ENCODE measurements around the gene CD28. TPM values are rescaled to one million over a fixed set of nuclear protein-coding genes. Genes with fewer than 3 reads are reported as not detected.
A peak's percentile ranks its signal among the peaks of the same experiment; 100 is the strongest.

CD28 gene
- polyA plus RNA-seq (2013): 0.18 TPM

DNA sequence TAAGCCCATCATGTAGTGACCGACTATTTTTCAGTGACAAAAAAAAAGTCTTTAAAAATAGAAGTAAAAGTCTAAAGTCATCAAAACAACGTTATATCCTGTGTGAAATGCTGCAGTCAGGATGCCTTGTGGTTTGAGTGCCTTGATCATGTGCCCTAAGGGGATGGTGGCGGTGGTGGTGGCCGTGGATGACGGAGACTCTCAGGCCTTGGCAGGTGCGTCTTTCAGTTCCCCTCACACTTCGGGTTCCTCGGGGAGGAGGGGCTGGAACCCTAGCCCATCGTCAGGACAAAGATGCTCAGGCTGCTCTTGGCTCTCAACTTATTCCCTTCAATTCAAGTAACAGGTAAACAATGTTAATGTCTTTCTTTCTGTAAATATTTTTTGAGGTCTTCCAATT, at the start of gene CD28:
TSS of gene CD28 (plus strand) at position 237 of the 400 bp plus-strand sequence. CDS start at position 295, 58 bp downstream.
- DNase-seq: peak; percentile 56 to 90 (median 87)
- no peaks in the 10 kb centered on the region for H3K9me3 ChIP-seq (ENCODE audit: control extremely low read depth in 1 of 5, control insufficient read depth in 4 of 5, insufficient read depth in 2 of 5, low read depth in 1 of 5, low read length in 4 of 5)
- H3K27ac ChIP-seq (ENCODE audit: insufficient read depth in 1 of 2, low read depth in 1 of 2, low read length in 2 of 2, poor library complexity in 1 of 2, severe bottlenecking in 2 of 2): no peak within 1 kb of the TSS
- peaks cover 4 to 44% (median 10%) of the 10 kb centered on the region in 4 experiments for H3K4me1 ChIP-seq (ENCODE audit: control extremely low read depth in 1 of 4, control insufficient read depth in 4 of 4, insufficient read depth in 4 of 4, low read length in 3 of 4)
- no peaks in the 10 kb centered on the region for H3K27me3 ChIP-seq (replicated peaks in 2 of 5; ENCODE audit: control insufficient read depth in 4 of 5, insufficient read depth in 5 of 5, low read length in 4 of 5)
- 0% methylated on average over 7 of the region's 9 CpGs for WGBS (ENCODE audit: insufficient coverage)
- ChIA-PET CTCF (interaction anchor here (0.6 kb wide), 1 partner anchor 222 kb away, joined by 3 read pairs; no protein-coding TSS in a partner anchor), POLR2A (no interaction called here)
- H3K4me3 ChIP-seq (ENCODE audit: control insufficient read depth in 1 of 7, extremely low read depth in 1 of 7, insufficient read depth in 4 of 7, low read depth in 2 of 7, low read length in 6 of 7): peak within 1 kb of the TSS in 1 of 7 experiments; percentile 4
- no peaks in the 10 kb centered on the region for H3K36me3 ChIP-seq (ENCODE audit: control insufficient read depth in 4 of 4, insufficient read depth in 4 of 4, low read length in 3 of 4)

DNA sequence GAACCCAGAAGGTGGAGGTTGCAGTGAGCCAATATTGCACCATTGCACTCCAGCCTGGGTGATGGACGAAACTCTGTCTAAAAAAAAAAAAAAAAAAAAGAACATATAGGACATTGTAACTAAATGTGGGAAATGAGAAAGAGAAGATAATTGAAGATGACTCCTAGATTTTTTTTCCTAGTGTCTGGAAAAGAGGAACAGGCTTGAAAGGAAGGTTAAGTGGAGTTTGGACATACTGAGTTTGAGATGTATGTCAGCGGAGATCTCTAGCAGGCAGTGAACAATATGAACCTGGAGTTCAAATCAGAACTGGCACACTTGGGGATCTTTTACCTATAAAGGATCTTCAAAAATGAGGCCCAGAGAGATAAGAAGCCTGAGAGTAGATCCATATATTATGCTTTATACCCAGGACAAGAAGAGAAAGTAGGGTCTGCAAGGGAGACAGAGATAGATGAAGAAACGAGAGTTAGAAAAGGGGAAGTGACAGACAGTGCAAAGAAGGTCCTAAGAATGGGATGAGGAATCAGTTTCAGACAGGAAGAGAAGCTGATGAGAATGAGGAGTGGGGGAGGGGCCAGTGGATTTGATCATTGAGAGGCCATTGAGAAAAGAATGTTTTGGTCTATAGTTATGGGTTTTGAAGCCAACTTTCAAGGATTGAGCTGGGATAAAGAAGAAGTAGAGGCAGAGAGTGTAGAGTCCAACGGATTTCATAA, 46.9 kb upstream of the CD28 start:
- peak in 2 of 3 donors; percentile 28 to 44 for DNase-seq
- H3K4me1 ChIP-seq (ENCODE audit: control extremely low read depth in 1 of 4, control insufficient read depth in 4 of 4, insufficient read depth in 4 of 4, low read length in 3 of 4): peaks cover 2 to 23% (median 6%) of the 10 kb centered on the region in 4 experiments
- WGBS (ENCODE audit: insufficient coverage): 67% methylated on average over 3 of the region's 4 CpGs
- H3K27me3 ChIP-seq (replicated peaks in 2 of 5; ENCODE audit: control insufficient read depth in 4 of 5, insufficient read depth in 5 of 5, low read length in 4 of 5): no peaks in the 10 kb centered on the region
- no peaks in the 10 kb centered on the region for H3K36me3 ChIP-seq (ENCODE audit: control insufficient read depth in 4 of 4, insufficient read depth in 4 of 4, low read length in 3 of 4)
- H3K4me3 ChIP-seq (ENCODE audit: control insufficient read depth in 1 of 7, extremely low read depth in 1 of 7, insufficient read depth in 4 of 7, low read depth in 2 of 7, low read length in 6 of 7): no peak overlapping the region
- H3K9me3 ChIP-seq (ENCODE audit: control extremely low read depth in 1 of 5, control insufficient read depth in 4 of 5, insufficient read depth in 2 of 5, low read depth in 1 of 5, low read length in 4 of 5): no peaks in the 10 kb centered on the region
- CTCF ChIA-PET: no interaction called here
- no peak overlapping the region for H3K27ac ChIP-seq (ENCODE audit: insufficient read depth in 1 of 2, low read depth in 1 of 2, low read length in 2 of 2, poor library complexity in 1 of 2, severe bottlenecking in 2 of 2)
- POLR2A ChIA-PET: no interaction called here

DNA sequence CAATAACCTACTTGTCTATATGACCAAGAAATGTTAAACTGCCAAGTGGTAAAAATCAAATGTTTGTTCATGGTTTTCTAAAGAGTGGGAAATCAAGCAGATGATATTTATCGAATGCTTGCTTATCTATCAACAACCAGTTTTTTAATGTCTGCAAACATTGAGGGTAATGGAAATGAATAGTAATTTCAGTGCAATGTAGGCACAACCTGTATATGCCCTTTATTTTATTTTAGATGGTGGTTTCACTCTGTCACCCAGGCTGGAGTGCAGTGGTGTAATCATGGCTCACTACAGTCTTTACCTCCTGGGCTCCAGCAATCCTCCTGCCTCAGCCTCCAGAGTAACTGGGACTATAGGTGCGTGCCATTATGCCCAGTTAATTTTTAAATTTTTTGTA, 46.0 kb upstream of the CD28 start:
- no CpG with 5 or more reads among the region's 2 CpGs for WGBS (ENCODE audit: insufficient coverage)
- Histone ChIP-seq H3K36me3 (ENCODE audit: control insufficient read depth in 4 of 4, insufficient read depth in 4 of 4, low read length in 3 of 4) (no peaks in the 10 kb centered on the region), H3K27ac (ENCODE audit: insufficient read depth in 1 of 2, low read depth in 1 of 2, low read length in 2 of 2, poor library complexity in 1 of 2, severe bottlenecking in 2 of 2) (no peak overlapping the region), H3K4me3 (ENCODE audit: control insufficient read depth in 1 of 7, extremely low read depth in 1 of 7, insufficient read depth in 4 of 7, low read depth in 2 of 7, low read length in 6 of 7) (no peak overlapping the region), H3K4me1 (ENCODE audit: control extremely low read depth in 1 of 4, control insufficient read depth in 4 of 4, insufficient read depth in 4 of 4, low read length in 3 of 4) (peaks cover 2 to 23% (median 6%) of the 10 kb centered on the region in 4 experiments), H3K27me3 (replicated peaks in 2 of 5; ENCODE audit: control insufficient read depth in 4 of 5, insufficient read depth in 5 of 5, low read length in 4 of 5) (no peaks in the 10 kb centered on the region), H3K9me3 (ENCODE audit: control extremely low read depth in 1 of 5, control insufficient read depth in 4 of 5, insufficient read depth in 2 of 5, low read depth in 1 of 5, low read length in 4 of 5) (no peaks in the 10 kb centered on the region)
- ChIA-PET POLR2A (no interaction called here), CTCF (no interaction called here)
- no peak for DNase-seq

DNA sequence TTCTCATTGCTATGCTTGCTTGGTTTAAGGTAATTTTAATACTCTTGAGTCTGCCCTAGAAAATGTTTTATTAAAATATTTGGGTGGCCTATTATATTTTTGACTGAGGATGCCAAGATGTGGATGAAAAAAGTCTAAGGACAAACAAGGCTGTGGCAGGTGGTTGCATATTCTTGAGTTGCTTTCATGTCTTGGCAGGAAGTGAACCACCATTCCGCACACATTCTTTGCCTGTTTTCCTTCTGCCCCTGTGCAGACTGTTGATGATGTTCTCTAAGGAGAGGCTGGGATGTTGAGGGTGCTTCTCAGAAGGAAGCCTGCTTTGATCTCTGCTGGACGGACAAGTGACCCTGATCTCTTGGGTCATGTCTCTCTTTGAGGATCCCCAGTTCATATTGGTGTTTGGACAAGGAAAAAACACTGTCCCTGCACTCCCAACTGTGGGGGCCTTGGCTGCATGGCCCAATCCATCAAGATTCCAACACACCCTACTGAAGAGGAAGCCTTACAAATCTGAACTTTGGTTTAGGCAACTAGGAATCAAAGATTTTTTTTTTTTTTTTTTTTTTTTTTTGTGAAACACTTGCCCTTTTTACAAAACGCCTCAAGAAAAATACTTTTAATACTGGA, 45.0 kb upstream of the CD28 start:
- Histone ChIP-seq H3K36me3 (ENCODE audit: control insufficient read depth in 4 of 4, insufficient read depth in 4 of 4, low read length in 3 of 4) (no peaks in the 10 kb centered on the region), H3K27ac (ENCODE audit: insufficient read depth in 1 of 2, low read depth in 1 of 2, low read length in 2 of 2, poor library complexity in 1 of 2, severe bottlenecking in 2 of 2) (no peak overlapping the region), H3K4me1 (ENCODE audit: control extremely low read depth in 1 of 4, control insufficient read depth in 4 of 4, insufficient read depth in 4 of 4, low read length in 3 of 4) (peaks cover 2 to 23% (median 6%) of the 10 kb centered on the region in 4 experiments), H3K9me3 (ENCODE audit: control extremely low read depth in 1 of 5, control insufficient read depth in 4 of 5, insufficient read depth in 2 of 5, low read depth in 1 of 5, low read length in 4 of 5) (no peaks in the 10 kb centered on the region), H3K4me3 (ENCODE audit: control insufficient read depth in 1 of 7, extremely low read depth in 1 of 7, insufficient read depth in 4 of 7, low read depth in 2 of 7, low read length in 6 of 7) (no peak overlapping the region), H3K27me3 (replicated peaks in 2 of 5; ENCODE audit: control insufficient read depth in 4 of 5, insufficient read depth in 5 of 5, low read length in 4 of 5) (no peaks in the 10 kb centered on the region)
- ChIA-PET CTCF (no interaction called here), POLR2A (no interaction called here)
- WGBS (ENCODE audit: insufficient coverage): 100% methylated on average over 1 of the region's 3 CpGs
- no peak for DNase-seq

DNA sequence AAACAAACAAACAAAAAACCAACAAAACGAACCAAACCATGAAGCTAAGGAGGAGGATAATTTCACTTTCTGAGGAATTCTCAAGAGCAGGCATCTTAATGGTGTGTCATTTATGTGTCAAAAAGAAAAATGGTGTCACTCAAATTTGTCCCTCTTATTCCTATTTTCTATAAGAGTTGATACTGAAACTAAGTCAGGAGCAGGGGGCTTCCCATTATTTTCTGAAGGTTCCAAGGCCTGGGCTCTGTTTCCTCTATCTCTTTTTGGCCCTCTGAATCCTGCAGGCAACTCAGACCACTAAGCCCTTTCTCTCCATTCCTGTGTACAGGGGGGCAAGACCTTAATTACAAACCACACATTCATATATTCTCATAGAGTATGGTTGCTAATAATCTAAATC, 44.0 kb upstream of the CD28 start:
- WGBS (ENCODE audit: insufficient coverage): no CpG with 5 or more reads among the region's 1 CpG

DNA sequence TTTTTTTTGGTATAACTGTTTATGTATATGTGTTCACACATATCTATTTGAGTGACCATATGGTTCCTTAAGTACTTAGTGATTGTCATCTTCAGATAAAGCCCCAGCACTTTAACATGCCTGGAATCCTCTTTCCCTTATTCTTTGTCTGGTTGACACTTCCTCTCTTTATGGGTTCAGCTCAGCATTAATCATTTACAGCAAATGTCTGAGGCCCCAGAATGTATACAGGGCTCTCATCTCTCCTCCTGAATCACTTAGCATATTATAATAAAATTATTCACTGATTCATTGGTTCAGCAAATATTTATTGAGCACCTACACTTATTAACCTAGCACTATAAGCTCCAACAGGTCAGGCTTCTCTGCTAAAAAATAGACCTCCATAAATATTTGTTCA, 43.5 kb upstream of the CD28 start:
- Histone ChIP-seq H3K27ac (ENCODE audit: insufficient read depth in 1 of 2, low read depth in 1 of 2, low read length in 2 of 2, poor library complexity in 1 of 2, severe bottlenecking in 2 of 2) (no peak overlapping the region), H3K4me1 (ENCODE audit: control extremely low read depth in 1 of 4, control insufficient read depth in 4 of 4, insufficient read depth in 4 of 4, low read length in 3 of 4) (peaks cover 2 to 23% (median 6%) of the 10 kb centered on the region in 4 experiments), H3K9me3 (ENCODE audit: control extremely low read depth in 1 of 5, control insufficient read depth in 4 of 5, insufficient read depth in 2 of 5, low read depth in 1 of 5, low read length in 4 of 5) (no peaks in the 10 kb centered on the region), H3K36me3 (ENCODE audit: control insufficient read depth in 4 of 4, insufficient read depth in 4 of 4, low read length in 3 of 4) (no peaks in the 10 kb centered on the region), H3K27me3 (replicated peaks in 2 of 5; ENCODE audit: control insufficient read depth in 4 of 5, insufficient read depth in 5 of 5, low read length in 4 of 5) (no peaks in the 10 kb centered on the region), H3K4me3 (ENCODE audit: control insufficient read depth in 1 of 7, extremely low read depth in 1 of 7, insufficient read depth in 4 of 7, low read depth in 2 of 7, low read length in 6 of 7) (no peak overlapping the region)
- ChIA-PET CTCF (no interaction called here), POLR2A (no interaction called here)
- no peak for DNase-seq

More for the DNA sequence above, 44.0 kb upstream of the CD28 start:
- POLR2A ChIA-PET: no interaction called here
- no peaks in the 10 kb centered on the region for H3K27me3 ChIP-seq (replicated peaks in 2 of 5; ENCODE audit: control insufficient read depth in 4 of 5, insufficient read depth in 5 of 5, low read length in 4 of 5)
- no peak for DNase-seq
- no peak overlapping the region for H3K4me3 ChIP-seq (ENCODE audit: control insufficient read depth in 1 of 7, extremely low read depth in 1 of 7, insufficient read depth in 4 of 7, low read depth in 2 of 7, low read length in 6 of 7)
- H3K36me3 ChIP-seq (ENCODE audit: control insufficient read depth in 4 of 4, insufficient read depth in 4 of 4, low read length in 3 of 4): no peaks in the 10 kb centered on the region
- peaks cover 2 to 23% (median 6%) of the 10 kb centered on the region in 4 experiments for H3K4me1 ChIP-seq (ENCODE audit: control extremely low read depth in 1 of 4, control insufficient read depth in 4 of 4, insufficient read depth in 4 of 4, low read length in 3 of 4)
- no peaks in the 10 kb centered on the region for H3K9me3 ChIP-seq (ENCODE audit: control extremely low read depth in 1 of 5, control insufficient read depth in 4 of 5, insufficient read depth in 2 of 5, low read depth in 1 of 5, low read length in 4 of 5)
- no peak overlapping the region for H3K27ac ChIP-seq (ENCODE audit: insufficient read depth in 1 of 2, low read depth in 1 of 2, low read length in 2 of 2, poor library complexity in 1 of 2, severe bottlenecking in 2 of 2)
- CTCF ChIA-PET: interaction anchor here (0.8 kb wide), 1 partner anchor 33 kb away, joined by 3 read pairs; no protein-coding TSS in a partner anchor

DNA sequence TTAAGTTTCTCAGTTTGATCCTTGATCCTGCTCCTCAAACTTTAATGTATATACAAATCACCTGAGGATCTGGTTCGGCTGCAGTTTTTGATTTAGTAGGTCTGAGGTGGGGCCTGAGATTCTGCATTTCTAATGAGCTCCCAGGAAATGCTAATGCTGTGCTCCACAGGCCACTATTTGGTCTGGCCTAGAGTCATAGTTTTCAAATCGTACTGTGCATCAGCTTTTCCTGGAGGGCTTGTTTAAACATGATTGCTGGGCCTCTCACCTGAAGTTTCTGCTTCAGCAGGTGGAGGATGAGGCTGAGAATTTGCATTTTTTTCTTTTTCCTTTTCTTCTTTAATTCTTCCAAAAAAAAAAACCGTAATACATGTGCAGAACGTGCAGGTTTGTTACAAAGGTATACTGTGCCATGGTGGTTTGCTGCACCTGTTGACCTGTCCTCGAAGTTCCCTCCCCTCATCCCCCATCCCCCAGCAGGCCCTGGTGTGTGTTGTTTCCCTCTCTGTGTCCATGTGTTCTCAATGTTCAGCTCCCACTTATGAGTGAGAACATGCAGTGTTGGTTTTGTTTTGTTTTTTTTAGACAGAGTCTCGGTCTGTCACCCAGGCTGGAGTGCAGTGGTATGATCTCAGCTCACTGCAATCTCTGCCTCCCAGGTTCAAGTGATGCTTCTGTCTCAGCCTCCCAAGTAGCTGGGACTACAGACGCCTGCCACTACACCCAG, 42.2 kb upstream of the CD28 start:
- CTCF ChIA-PET: interaction anchor here (0.6 kb wide), 1 partner anchor 15 kb away, joined by 4 read pairs; no protein-coding TSS in a partner anchor
- H3K27ac ChIP-seq (ENCODE audit: insufficient read depth in 1 of 2, low read depth in 1 of 2, low read length in 2 of 2, poor library complexity in 1 of 2, severe bottlenecking in 2 of 2): no peak overlapping the region
- H3K4me1 ChIP-seq (ENCODE audit: control extremely low read depth in 1 of 4, control insufficient read depth in 4 of 4, insufficient read depth in 4 of 4, low read length in 3 of 4): peaks cover 2 to 23% (median 6%) of the 10 kb centered on the region in 4 experiments
- H3K4me3 ChIP-seq (ENCODE audit: control insufficient read depth in 1 of 7, extremely low read depth in 1 of 7, insufficient read depth in 4 of 7, low read depth in 2 of 7, low read length in 6 of 7): no peak overlapping the region
- 93% methylated on average over 5 of the region's 7 CpGs for whole genome bisulfite sequencing (ENCODE audit: insufficient coverage)
- no peaks in the 10 kb centered on the region for H3K9me3 ChIP-seq (ENCODE audit: control extremely low read depth in 1 of 5, control insufficient read depth in 4 of 5, insufficient read depth in 2 of 5, low read depth in 1 of 5, low read length in 4 of 5)
- DNase-seq: no peak
- POLR2A ChIA-PET: no interaction called here
- H3K36me3 ChIP-seq (ENCODE audit: control insufficient read depth in 4 of 4, insufficient read depth in 4 of 4, low read length in 3 of 4): no peaks in the 10 kb centered on the region
- no peaks in the 10 kb centered on the region for H3K27me3 ChIP-seq (replicated peaks in 2 of 5; ENCODE audit: control insufficient read depth in 4 of 5, insufficient read depth in 5 of 5, low read length in 4 of 5)
